ENCODE results near the gene CNTFR.

DNA sequence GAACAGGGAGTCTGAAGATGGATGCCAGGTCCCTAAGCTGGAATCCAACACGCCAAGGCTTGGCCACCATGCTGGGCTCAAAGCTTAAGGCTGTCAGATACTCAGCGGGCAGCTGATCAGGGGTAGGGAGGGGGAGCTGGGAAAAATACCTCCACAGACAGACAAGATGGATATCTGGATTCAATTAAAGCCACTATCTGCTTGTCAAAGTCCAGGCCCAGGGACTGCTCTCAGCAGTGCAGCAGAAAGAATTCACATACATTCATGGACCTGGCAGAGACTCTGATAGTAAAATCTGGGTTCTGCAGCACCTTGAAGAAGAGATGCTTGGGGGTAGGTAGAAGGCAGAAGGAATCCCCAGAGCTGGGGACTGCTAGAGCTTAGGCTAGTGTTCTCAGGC is 25.6 kb upstream of the CNTFR start:
- TF ChIP-seq, protein P1, sequence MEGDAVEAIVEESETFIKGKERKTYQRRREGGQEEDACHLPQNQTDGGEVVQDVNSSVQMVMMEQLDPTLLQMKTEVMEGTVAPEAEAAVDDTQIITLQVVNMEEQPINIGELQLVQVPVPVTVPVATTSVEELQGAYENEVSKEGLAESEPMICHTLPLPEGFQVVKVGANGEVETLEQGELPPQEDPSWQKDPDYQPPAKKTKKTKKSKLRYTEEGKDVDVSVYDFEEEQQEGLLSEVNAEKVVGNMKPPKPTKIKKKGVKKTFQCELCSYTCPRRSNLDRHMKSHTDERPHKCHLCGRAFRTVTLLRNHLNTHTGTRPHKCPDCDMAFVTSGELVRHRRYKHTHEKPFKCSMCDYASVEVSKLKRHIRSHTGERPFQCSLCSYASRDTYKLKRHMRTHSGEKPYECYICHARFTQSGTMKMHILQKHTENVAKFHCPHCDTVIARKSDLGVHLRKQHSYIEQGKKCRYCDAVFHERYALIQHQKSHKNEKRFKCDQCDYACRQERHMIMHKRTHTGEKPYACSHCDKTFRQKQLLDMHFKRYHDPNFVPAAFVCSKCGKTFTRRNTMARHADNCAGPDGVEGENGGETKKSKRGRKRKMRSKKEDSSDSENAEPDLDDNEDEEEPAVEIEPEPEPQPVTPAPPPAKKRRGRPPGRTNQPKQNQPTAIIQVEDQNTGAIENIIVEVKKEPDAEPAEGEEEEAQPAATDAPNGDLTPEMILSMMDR (IDR thresholded peaks at IDR 0.05) = no peak
- no peak for TF ChIP-seq EZH2 (IDR thresholded peaks at IDR 0.05; ENCODE audit: borderline replicate concordance, insufficient read depth, low read depth, low read length, poor library complexity, severe bottlenecking)

Measured in B cell (primary cell).